Heart left ventricle (tissue), 16 donors: Measurements from ENCODE around the gene ALPI. TPM values are rescaled to one million over a fixed set of nuclear protein-coding genes. Genes with fewer than 3 reads are reported as not detected.
A peak's percentile ranks its signal among the peaks of the same experiment; 100 is the strongest.
"Not testable (repeated sequence)": the region's sequence is repeated elsewhere in the genome, so short reads cannot be mapped to it uniquely, and the experiment has no call there.

Source experiments
- ATAC-seq, 4 donors: fragments of 200-7000 bp; cut with Tn5 transposase; one replicate each; pipeline ENCODE4 v1.9.1; 2020 to 2022; ENCODE audit warnings: moderate library complexity in 4 of 4, mild to moderate bottlenecking in 3 of 4, moderate number of reproducible peaks in 1 of 4
- DNase-seq, 5 donors: peaks; one replicate each; pipeline ENCODE4 v3.0.0-alpha.2; 2020
- H3K27ac ChIP-seq, 12 donors: fragments of 200-600 bp; sonication (generic) in 4 of 12; one replicate each; pipeline versions ENCODE4 v1.5.0 to v1.8.0; 2016 to 2022; ENCODE audit warnings: mild to moderate bottlenecking in 2 of 12
- H3K27me3 ChIP-seq, 9 donors: fragments of 200-600 bp; sonication (generic) in 2 of 9; one replicate each; pipeline versions ENCODE4 v1.5.1 to v1.8.0; 2016 to 2022; ENCODE audit warnings: mild to moderate bottlenecking in 3 of 9
- H3K36me3 ChIP-seq, 9 donors: fragments of 200-600 bp; sonication (generic) in 2 of 9; one replicate each; pipeline versions ENCODE4 v1.5.0 to v1.8.0; 2018 to 2022; ENCODE audit warnings: mild to moderate bottlenecking in 2 of 9
- H3K4me1 ChIP-seq, 12 donors: fragments of 200-600 bp; sonication (generic) in 4 of 12; one replicate each; pipeline versions ENCODE4 v1.5.0 to v1.8.0; 2016 to 2022; ENCODE audit warnings: mild to moderate bottlenecking in 3 of 12
- H3K4me3 ChIP-seq, 12 donors: fragments of 200-600 bp; sonication (generic) in 4 of 12; one replicate each; pipeline versions ENCODE4 v1.5.0 to v1.8.0; 2017 to 2022; ENCODE audit warnings: mild to moderate bottlenecking in 9 of 12, moderate library complexity in 4 of 12
- H3K9me3 ChIP-seq, 12 donors: fragments of 200-600 bp; sonication (generic) in 4 of 12; one replicate each; pipeline versions ENCODE4 v1.5.0 to v1.8.0; 2016 to 2022; ENCODE audit warnings: mild to moderate bottlenecking in 1 of 12
- CTCF ChIP-seq, 12 donors: fragments of 200-600 bp; sonication (generic) in 4 of 12; IDR thresholded peaks; one replicate each; pipeline versions ENCODE4 v1.5.0 to v1.8.0; 2018 to 2022; ENCODE audit warnings: antibody characterized with exemption in 12 of 12, mild to moderate bottlenecking in 5 of 12
- POLR2A ChIP-seq, 2 donors: fragments of 450-650 bp; IDR thresholded peaks; one replicate each; pipeline ENCODE4 v1.6.1; 2017; ENCODE audit warnings: antibody characterized with exemption in 2 of 2, mild to moderate bottlenecking in 2 of 2, moderate library complexity in 2 of 2
- WGBS, 4 donors: extraction: QIAGEN DNeasy Blood & Tissue Kit in 2 of 4; methylation state at CpG; one replicate each; pipeline versions ENCODE4 v1.1.5 to v1.1.7; 2013 to 2018; 5-methylcytosine and 5-hydroxymethylcytosine counted together
- intact Hi-C, 10 donors: fragments of 100-400 bp; cut with DNase I; formaldehyde crosslinking; loops; one replicate each; pipeline versions ENCODE4 v1.11.1 to v1.14.2; 2022
- polyA plus RNA-seq, 2 donors: library from polyadenylated mRNA; stranded (reverse); fragments of 200-250 nt; gene quantifications; one replicate each; pipeline ENCODE4 v1.2.3, GENCODE V29; 2013
- total RNA-seq, 9 donors: library from RNA; depleted of rRNA in 2 of 9; stranded (reverse); fragments of >200 nt in 2 of 9; fragmentation: NEBNext Ultra II Directional in 3 of 9; extraction: Animal tissue kit (Norgen Biotek cat#: 25700) in 3 of 9; gene quantifications; one replicate each; pipeline versions ENCODE4 v1.1.0 to v1.2.4, GENCODE V29; 2016 to 2023
- donor health status: ischemic (EF 13 %, LVEDD 7.1; RV severe dilation, severe dysfunction).
- donor health status: healthy with polysubstance abuse.
- donor health status: DM: no; HTN: yes; CAD: no.
- donor health status: DM: no; HTN: no; CAD: no.
- donor health status: ischemic (EF 25% LVEDD 6.9; RV normal size, moderate dysfunction).
- donor health status: ischemic (EF 25% LVEDD 5.7; RV mildly dilated, moderate dysfunction).
- donor health status: healthy.
- donor health status: DM: yes; HTN: yes; CAD: no.
- donor health status: ischemic (EF 35%, LVEDD 5.7; RV mildly dilated, moderate dysfunction).
- donor health status: nonischemic (EF 11% LVEDD 7.7; RV severe dilation, severe dysfunction).
- donor health status: DM: yes; HTN: yes; CAD: no.
- donor health status: PGD.
- donor health status: ischemic (EF 29% LVEDD 5.4; RV normal size, mild dysfunction).
- donor health status: nonischemic (EF 23%, LVEDD 6.1; RV moderate dilation, normal function).

ALPI gene
- total and polyA plus RNA-seq, 11 donors = not detected

- WGBS, 4 donors = 81 to 91% (median 83%) methylated on average over 16 to 21 of the region's 21 CpGs
- peaks cover 0 to 4% (median 0%) of the 10 kb centered on the region in 12 donors for H3K4me1 ChIP-seq
- TF ChIP-seq CTCF (IDR thresholded peaks at IDR 0.05) (peak; percentile 14 to 66 (median 37)), POLR2A (IDR thresholded peaks at IDR 0.05) (no peak)
- H3K4me3 ChIP-seq = no peak overlapping the region
- no peaks in the 10 kb centered on the region for H3K27me3 ChIP-seq
- DNase-seq (peak in 1 of 5 donors; percentile 55), ATAC-seq (no peak)
- no peaks in the 10 kb centered on the region for H3K9me3 ChIP-seq
- intact Hi-C loops = loop anchor here in 6 of 10 donors (2.0 to 10.0 kb wide), 7 partner anchors 73 to 537 kb away; partner anchors contain the start of genes PRSS56 (in 2 of the 6) and NPPC (in 1 of the 6)
- H3K36me3 ChIP-seq = no peaks in the 10 kb centered on the region
- no peak overlapping the region for H3K27ac ChIP-seq
Observed at GRCh38 chr2:232444409-232445148, 11.4 kb upstream of the ALPI start.

GRCh38 chr2:232445149-232445885 lies 10.6 kb upstream of the ALPI start:
- H3K9me3 ChIP-seq, H3K4me1 ChIP-seq, H3K27me3 ChIP-seq, H3K36me3 ChIP-seq, H3K4me3 ChIP-seq, ATAC-seq, H3K27ac ChIP-seq, DNase-seq: not testable (repeated sequence)
- intact Hi-C loops = loop anchor here in 3 of 10 donors (2.0 to 10.0 kb wide), 3 partner anchors 72 to 111 kb away; partner anchors contain the start of gene PRSS56 (in 1 of the 3)
- 79 to 87% (median 82%) methylated on average over 13 to 28 of the region's 29 CpGs for WGBS, 4 donors

GRCh38 chr2:232446266-232446777 lies 9.6 kb upstream of the ALPI start:
- not testable (repeated sequence) for H3K36me3 ChIP-seq, H3K27me3 ChIP-seq, H3K4me1 ChIP-seq, H3K4me3 ChIP-seq, DNase-seq, H3K27ac ChIP-seq, H3K9me3 ChIP-seq
- intact Hi-C loops = loop anchor here in 6 of 10 donors (2.0 to 10.0 kb wide), 4 partner anchors 71 to 112 kb away; partner anchors contain the start of gene PRSS56 (in 2 of the 6)
- WGBS, 4 donors = 26 to 86% (median 36%) methylated on average over 1 to 9 of the region's 9 CpGs
- ATAC-seq = peak in 2 of 4 donors; percentile 29 to 41
- peak in 5 of 12 donors; percentile 12 to 50 (median 38) for TF ChIP-seq CTCF (IDR thresholded peaks at IDR 0.05)

- no peak overlapping the region for H3K27ac ChIP-seq
- intact Hi-C loops = loop anchor here in 6 of 10 donors (2.0 to 10.0 kb wide), 4 partner anchors 70 to 112 kb away; partner anchors contain the start of gene PRSS56 (in 2 of the 6)
- H3K9me3 ChIP-seq = no peaks in the 10 kb centered on the region
- 83 to 87% (median 85%) methylated on average over 8 to 9 of the region's 9 CpGs for WGBS, 4 donors
- H3K4me1 ChIP-seq = no peaks in the 10 kb centered on the region
- ATAC-seq (no peak), DNase-seq (no peak)
- no peaks in the 10 kb centered on the region for H3K27me3 ChIP-seq
- TF ChIP-seq POLR2A (IDR thresholded peaks at IDR 0.05) (no peak), CTCF (IDR thresholded peaks at IDR 0.05) (no peak)
- no peaks in the 10 kb centered on the region for H3K36me3 ChIP-seq
- H3K4me3 ChIP-seq = no peak overlapping the region
Observed at GRCh38 chr2:232447091-232447620, 8.8 kb upstream of the ALPI start.
